H9 (cell line): ENCODE data around the gene MUC5AC. TPM values are rescaled to one million over a fixed set of nuclear protein-coding genes. Genes with fewer than 3 reads are reported as not detected.

Experiments
- DNase-seq: peaks from one replicate; pipeline ENCODE4 v3.0.0-alpha.2; 2017
- H2AFZ ChIP-seq: one replicate; pipeline ENCODE4 v1.6.1; 2013; ENCODE audit warnings: mild to moderate bottlenecking, low read length, control low read depth, moderate library complexity
- H2AK5ac ChIP-seq: 2 replicates; pipeline ENCODE4 v1.6.1; 2013; ENCODE audit warnings: low read length, control low read depth, mixed read lengths; ENCODE audit not compliant: insufficient read length
- H2BK120ac ChIP-seq: one replicate; pipeline ENCODE4 v1.6.1; 2013; ENCODE audit warnings: low read depth, mild to moderate bottlenecking, low read length, control low read depth, inconsistent platforms; ENCODE audit not compliant: poor library complexity, severe bottlenecking
- H2BK12ac ChIP-seq: 2 replicates; pipeline ENCODE4 v1.6.1; 2013; ENCODE audit warnings: low read length, control low read depth, mixed read lengths, low read depth; ENCODE audit not compliant: insufficient read length
- H2BK15ac ChIP-seq: 2 replicates; pipeline ENCODE4 v1.6.1; 2013; ENCODE audit warnings: low read depth, low read length, control low read depth
- H2BK20ac ChIP-seq: one replicate; pipeline ENCODE4 v1.6.1; 2013; ENCODE audit warnings: low read depth, mild to moderate bottlenecking, low read length, control low read depth, inconsistent platforms; ENCODE audit not compliant: poor library complexity, severe bottlenecking
- H2BK5ac ChIP-seq: 2 replicates; pipeline ENCODE4 v1.6.1; 2013; ENCODE audit warnings: low read length, control low read depth, mixed read lengths; ENCODE audit not compliant: insufficient read length
- H3K14ac ChIP-seq: 2 replicates; pipeline ENCODE4 v1.6.1; 2013; ENCODE audit warnings: low read length, control low read depth; ENCODE audit not compliant: insufficient read depth
- H3K18ac ChIP-seq: 2 replicates; pipeline ENCODE4 v1.6.1; 2013; ENCODE audit warnings: low read depth, mild to moderate bottlenecking, mixed read lengths, low read length, control low read depth; ENCODE audit not compliant: insufficient read length
- H3K23ac ChIP-seq: 2 replicates; pipeline ENCODE4 v1.6.1; 2013; ENCODE audit warnings: low read length, control low read depth, mixed read lengths, low read depth; ENCODE audit not compliant: insufficient read length
- H3K23me2 ChIP-seq: 2 replicates; pipeline ENCODE4 v1.6.1; 2013; ENCODE audit warnings: low read depth, mild to moderate bottlenecking, mixed read lengths, low read length, control low read depth; ENCODE audit not compliant: insufficient read length, poor library complexity, severe bottlenecking
- H3K27ac ChIP-seq: 2 replicates; pipeline ENCODE4 v1.5.1; 2013; ENCODE audit warnings: low read length, control low read depth, mixed read lengths, low read depth; ENCODE audit not compliant: insufficient read length
- H3K27me3 ChIP-seq: 2 replicates; pipeline ENCODE4 v1.6.1; 2013; ENCODE audit warnings: low read length, control low read depth, inconsistent platforms; ENCODE audit not compliant: insufficient read depth
- H3K4ac ChIP-seq: 2 replicates; pipeline ENCODE4 v1.6.1; 2013; ENCODE audit warnings: low read depth, mild to moderate bottlenecking, control low read depth, inconsistent platforms, low read length, moderate library complexity
- H3K4me1 ChIP-seq: 2 replicates; pipeline ENCODE4 v1.6.1; 2013; ENCODE audit warnings: low read length, control low read depth, inconsistent platforms; ENCODE audit not compliant: insufficient read depth
- H3K4me2 ChIP-seq: 2 replicates; pipeline ENCODE4 v1.6.1; 2013; ENCODE audit warnings: low read length, control low read depth, mixed read lengths; ENCODE audit not compliant: insufficient read length, insufficient read depth
- H3K56ac ChIP-seq: 2 replicates; pipeline ENCODE4 v1.6.1; 2013; ENCODE audit warnings: low read depth, mild to moderate bottlenecking, mixed read lengths, low read length, control low read depth; ENCODE audit not compliant: insufficient read length
- H3K79me1 ChIP-seq: 2 replicates; pipeline ENCODE4 v1.6.1; 2013; ENCODE audit warnings: low read depth, mild to moderate bottlenecking, moderate library complexity, low read length, control low read depth, inconsistent platforms; ENCODE audit not compliant: insufficient read depth, poor library complexity, severe bottlenecking
- H3K79me2 ChIP-seq: 2 replicates; pipeline ENCODE4 v1.6.1; 2013; ENCODE audit warnings: low read length, control low read depth, inconsistent platforms; ENCODE audit not compliant: insufficient read depth
- H3K9ac ChIP-seq: 2 replicates; pipeline ENCODE4 v1.6.1; 2013; ENCODE audit warnings: low read length, control low read depth, mixed read lengths; ENCODE audit not compliant: insufficient read length; ENCODE audit errors: extremely low read depth
- H3K9me3 ChIP-seq: one replicate; pipeline ENCODE4 v1.6.1; 2013; ENCODE audit warnings: low read depth, low read length, inconsistent platforms; ENCODE audit not compliant: control insufficient read depth
- H3T11ph ChIP-seq: one replicate; pipeline ENCODE4 v1.6.1; 2013; ENCODE audit warnings: mild to moderate bottlenecking, low read length, control low read depth, inconsistent platforms
- H4K20me1 ChIP-seq: one replicate; pipeline ENCODE4 v1.6.1; 2013; ENCODE audit not compliant: control insufficient read depth, insufficient read length, insufficient read depth
- H4K5ac ChIP-seq: 2 replicates; pipeline ENCODE4 v1.6.1; 2013; ENCODE audit warnings: low read depth, mild to moderate bottlenecking, mixed read lengths, low read length, control low read depth; ENCODE audit not compliant: insufficient read length
- H4K8ac ChIP-seq: replicated peaks from 2 replicates; pipeline ENCODE4 v1.6.1; 2013; ENCODE audit warnings: low read length, control low read depth, mixed read lengths, low read depth; ENCODE audit not compliant: insufficient read length
- H4K91ac ChIP-seq: 2 replicates; pipeline ENCODE4 v1.6.1; 2013; ENCODE audit warnings: low read depth, mild to moderate bottlenecking, moderate library complexity, mixed read lengths, low read length, control low read depth; ENCODE audit not compliant: insufficient read length
- H3K27ac Mint-ChIP-seq, 3 experiments: 2 replicates in 2 of 3; 3 replicates in 1 of 3; pipeline ENCODE4 v1.8.0; 2020 to 2021; ENCODE audit warnings: mixed read lengths in 3 of 3, mild to moderate bottlenecking in 1 of 3, moderate library complexity in 1 of 3
- H3K27me3 Mint-ChIP-seq: 2 replicates; pipeline ENCODE4 v1.8.0; 2021; ENCODE audit warnings: low read depth, mild to moderate bottlenecking, moderate library complexity, mixed read lengths
- H3K36me3 Mint-ChIP-seq, 3 experiments: 2 replicates in 2 of 3; 3 replicates in 1 of 3; pipeline ENCODE4 v1.8.0; 2020 to 2021; ENCODE audit warnings: low read depth in 3 of 3, mixed read lengths in 3 of 3; ENCODE audit not compliant: insufficient read depth in 1 of 3
- H3K4me1 Mint-ChIP-seq, 2 experiments: 2 replicates each; pipeline ENCODE4 v1.8.0; 2020; ENCODE audit warnings: mixed read lengths in 2 of 2
- H3K4me3 Mint-ChIP-seq, 2 experiments: 2 replicates in 1 of 2; 3 replicates in 1 of 2; pipeline ENCODE4 v1.8.0; 2020 to 2021; ENCODE audit warnings: mild to moderate bottlenecking in 2 of 2, mixed read lengths in 2 of 2, moderate library complexity in 1 of 2
- H3K9me3 Mint-ChIP-seq, 2 experiments: 2 replicates in 1 of 2; 3 replicates in 1 of 2; pipeline ENCODE4 v1.8.0; 2020; ENCODE audit warnings: mild to moderate bottlenecking in 2 of 2, mixed read lengths in 2 of 2, moderate library complexity in 1 of 2
- CTCF ChIP-seq: fragments of 200-600 bp; sonication (generic); conservative IDR thresholded peaks from 3 replicates; pipeline ENCODE4 v1.8.0; 2021; ENCODE audit warnings: antibody characterized with exemption, mild to moderate bottlenecking
- WGBS: extraction: QIAGEN DNeasy Blood & Tissue Kit; methylation state at CpG from one replicate; pipeline ENCODE4 v1.1.7; 2013; ENCODE audit warnings: missing lambda C conversion rate, low lambda C conversion rate, mixed read lengths; ENCODE audit not compliant: insufficient read length; ENCODE audit errors: extremely low coverage; 5-methylcytosine and 5-hydroxymethylcytosine counted together
- total RNA-seq: library from RNA; stranded (reverse); gene quantifications from 2 replicates; pipeline ENCODE4 v1.2.1, GENCODE V29; 2021

The MUC5AC gene
- total RNA-seq, 1 experiment from 2014 or later = not detected

DNA sequence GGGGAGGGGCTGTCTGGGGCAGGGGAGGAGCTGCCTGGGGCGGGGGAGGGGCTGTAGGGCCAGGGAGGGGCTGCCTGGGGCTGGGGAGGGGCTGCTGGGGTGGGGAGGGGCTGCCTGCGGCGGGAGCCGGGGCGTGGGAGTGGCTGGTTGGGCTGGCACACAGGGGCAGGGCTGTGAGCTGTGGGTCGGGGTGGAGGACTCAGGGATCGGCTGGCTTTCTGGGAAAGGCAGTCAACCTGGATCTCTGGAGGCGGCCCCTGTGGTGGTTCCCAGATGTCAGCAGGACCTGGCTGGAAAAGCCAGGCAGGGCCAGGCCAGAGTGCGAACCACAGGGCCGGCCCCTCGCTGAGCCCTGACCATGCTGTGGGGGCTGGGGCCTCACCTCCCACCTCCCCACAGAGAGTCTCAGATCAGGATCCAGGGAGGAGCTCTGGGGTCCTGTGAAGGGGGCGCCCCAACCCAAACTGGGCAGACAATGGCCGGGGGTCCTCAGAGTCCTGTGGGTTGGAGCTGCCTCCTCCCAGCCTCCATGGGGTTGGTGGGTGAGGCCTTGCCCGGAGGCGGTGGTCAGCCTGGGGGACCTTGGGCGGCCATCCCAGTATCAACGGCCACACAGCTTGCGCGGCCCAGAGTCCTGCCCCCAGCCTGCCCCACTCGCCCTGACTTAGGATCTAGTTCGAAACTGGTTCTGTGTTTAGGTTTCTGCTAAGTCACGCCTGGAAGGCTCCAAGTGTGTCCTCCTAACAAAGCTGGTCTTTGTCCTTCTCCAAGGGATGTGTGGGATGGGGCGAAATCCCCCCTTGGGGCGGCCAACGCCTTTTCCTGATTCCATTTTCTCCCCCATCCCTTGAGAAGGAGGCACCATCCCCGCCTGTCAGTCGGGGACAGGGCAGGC, 67.0 kb downstream of the MUC5AC start:
- H3K4ac ChIP-seq = no peak overlapping the region
- no CpG with 5 or more reads among the region's 27 CpGs for WGBS
- no peak overlapping the region for H3K23ac ChIP-seq

More for the DNA sequence above, 67.0 kb downstream of the MUC5AC start:
- Histone ChIP-seq H2BK12ac (no peak overlapping the region), H3K4me1 (no peaks in the 10 kb centered on the region; the same call in 1 of the 2 replicates), H2BK15ac (no peak overlapping the region; the same call in 1 of the 2 replicates), H3K27me3 (no peaks in the 10 kb centered on the region), H3K4me2 (no peak overlapping the region), H3K23me2 (no peaks in the 10 kb centered on the region), H3K9ac (no peak overlapping the region), H4K5ac (no peak overlapping the region), H2BK20ac (no peak overlapping the region), H2AFZ (no peak overlapping the region), H3K79me1 (no peaks in the 10 kb centered on the region), H3T11ph (no peak overlapping the region), H3K14ac (peak overlapping the region; percentile 17; the same call in 1 of the 2 replicates), H3K27ac (no peak overlapping the region), H4K20me1 (peaks cover 3% of the 10 kb centered on the region), H3K56ac (no peak overlapping the region), H3K18ac (no peak overlapping the region), H3K79me2 (no peaks in the 10 kb centered on the region), H4K8ac (no peak overlapping the region), H4K91ac (no peak overlapping the region), H2AK5ac (no peak overlapping the region), H2BK5ac (no peak overlapping the region), H2BK120ac (no peak overlapping the region), H3K9me3 (no peaks in the 10 kb centered on the region)
- Mint-ChIP-seq H3K27me3 (peaks cover 3% of the 10 kb centered on the region; the same call in 1 of the 2 replicates), H3K27ac (no peak overlapping the region), H3K4me1 (peaks cover 3 to 11% of the 10 kb centered on the region in 2 experiments; a peak in 2 of 4 replicates), H3K36me3 (no peaks in the 10 kb centered on the region), H3K9me3 (no peaks in the 10 kb centered on the region), H3K4me3 (no peak overlapping the region)
- TF ChIP-seq CTCF = no peak
- DNase-seq = peak; percentile 70
